Stomach (tissue), 9 donors: Measurements from ENCODE around the gene GPRIN1. TPM values are rescaled to one million over a fixed set of nuclear protein-coding genes. Genes with fewer than 3 reads are reported as not detected.

Experiments
- DNase-seq, 2 donors: peaks; one replicate each; pipeline versions ENCODE4 v3.0.0 to v3.0.0-alpha.2; 2013 to 2019
- H3K27ac ChIP-seq, 5 donors: fragments of 200-600 bp in 4 of 5; sonication (generic) in 4 of 5; one replicate each; pipeline ENCODE4 v1.5.1; 2013 to 2019; ENCODE audit warnings: mild to moderate bottlenecking in 1 of 5, moderate library complexity in 1 of 5
- H3K27me3 ChIP-seq, 3 donors: fragments of 200-600 bp; sonication (generic); one replicate each; pipeline ENCODE4 v1.5.1; 2017 to 2019; ENCODE audit warnings: mixed run types in 1 of 3
- H3K36me3 ChIP-seq, 4 donors: fragments of 200-600 bp; sonication (generic); 1 replicate in 3 of 4; 2 replicates in 1 of 4; pipeline ENCODE4 v1.5.1; 2016 to 2019
- H3K4me1 ChIP-seq, 4 donors: fragments of 200-600 bp; sonication (generic); one replicate each; pipeline ENCODE4 v1.5.1; 2016 to 2019
- H3K4me3 ChIP-seq, 4 donors: fragments of 200-600 bp; sonication (generic) in 3 of 4; one replicate each; pipeline ENCODE4 v1.5.1; 2016 to 2019; ENCODE audit warnings: mild to moderate bottlenecking in 1 of 4
- H3K9me3 ChIP-seq, 4 donors: fragments of 200-600 bp; sonication (generic); one replicate each; pipeline ENCODE4 v1.5.1; 2016 to 2019
- EP300 ChIP-seq: sonication (generic); formaldehyde crosslinking; IDR thresholded peaks from one replicate; pipeline ENCODE4 v1.6.1; 2017; ENCODE audit warnings: antibody characterized with exemption
- POLR2A ChIP-seq, 4 donors: fragments of 450-650 bp; IDR thresholded peaks; one replicate each; pipeline ENCODE4 v1.6.1; 2016; ENCODE audit warnings: antibody characterized with exemption in 4 of 4, control low read depth in 2 of 4, mild to moderate bottlenecking in 1 of 4, moderate library complexity in 1 of 4
- POLR2AphosphoS5 ChIP-seq, 3 donors: sonication (generic); formaldehyde crosslinking; IDR thresholded peaks; one replicate each; pipeline ENCODE4 v1.6.1; 2016; ENCODE audit warnings: antibody characterized with exemption in 3 of 3
- WGBS, 5 donors: extraction: QIAGEN DNeasy Blood & Tissue Kit in 3 of 5; methylation state at CpG; one replicate each; pipeline versions ENCODE4 v1.1.5 to v1.1.7; 2013 to 2018; 5-methylcytosine and 5-hydroxymethylcytosine counted together
- intact Hi-C: fragments of 100-400 bp; cut with DNase I; formaldehyde crosslinking; loops from one replicate; pipeline ENCODE4 v1.15.1; 2023; ENCODE audit warnings: low total_unique reads
- polyA plus RNA-seq, 3 donors: library from polyadenylated mRNA; stranded (reverse); fragments of 200-250 nt; gene quantifications; one replicate each; pipeline ENCODE4 v1.2.3, GENCODE V29; 2013
- total RNA-seq, 5 donors: library from RNA; depleted of rRNA; stranded (reverse); fragments of >200 nt; gene quantifications; one replicate each; pipeline versions ENCODE4 v1.1.0 to v1.2.3, GENCODE V29; 2014 to 2016
- TF ChIP-seq, protein P1 (sequence below), 7 experiments: fragments of 450-650 bp in 4 of 7; fragments of 200-600 bp in 3 of 7; sonication (generic) in 3 of 7; IDR thresholded peaks; one replicate each; pipeline ENCODE4 v1.5.1; 2016 to 2019; ENCODE audit warnings: antibody characterized with exemption in 7 of 7, control low read depth in 2 of 7, mild to moderate bottlenecking in 1 of 7
- donor health status: healthy with polysubstance abuse.
- donor health status: Bipolar disorder and iron deficiency.
- donor health status: healthy.

Gene GPRIN1
- total and polyA plus RNA-seq, 8 donors: 0.30 to 1.4 (median 0.59) TPM; not detected in 2

DNA sequence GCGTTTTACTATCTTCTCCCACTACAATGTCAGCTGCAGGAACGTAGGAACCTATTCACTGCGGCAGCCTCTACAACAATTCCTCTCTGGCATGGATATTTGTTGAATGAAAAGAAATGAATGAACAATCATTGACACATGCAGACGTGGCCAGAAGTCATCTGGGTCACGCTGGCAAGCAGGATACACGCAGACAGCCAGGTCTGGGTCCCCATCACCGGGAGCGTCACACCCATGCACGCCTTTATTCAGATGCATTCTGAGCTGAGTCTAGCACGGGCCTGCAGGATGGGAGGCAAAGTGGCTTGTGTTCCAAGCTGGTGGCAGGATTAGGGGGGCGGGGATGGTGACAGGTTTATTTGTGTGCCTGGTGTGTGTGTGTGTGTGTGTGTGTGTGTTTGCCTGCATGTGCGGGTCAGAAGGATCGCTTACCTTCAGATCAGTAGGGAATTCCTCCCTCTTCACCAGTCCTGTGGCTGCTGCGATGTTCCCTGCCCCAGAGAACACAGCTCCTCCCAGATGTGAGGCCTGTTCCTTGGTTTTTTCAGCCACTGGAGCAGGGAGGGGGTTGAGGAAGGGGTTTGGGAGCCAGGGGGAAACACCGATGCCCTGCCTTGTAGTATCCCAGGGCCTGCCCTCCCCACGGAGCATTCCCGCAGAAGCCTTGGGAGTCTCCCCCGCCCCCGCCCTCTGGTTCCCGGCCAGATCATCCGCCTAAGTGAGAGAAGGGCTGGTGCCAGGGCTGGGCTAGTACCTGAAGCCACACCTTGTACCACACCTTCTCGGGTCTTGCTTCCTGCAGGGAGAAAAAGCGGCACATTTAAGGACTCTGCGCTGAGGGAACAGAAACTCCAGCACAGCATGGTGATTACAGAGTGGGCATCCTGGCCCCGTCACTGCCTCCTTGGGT is 16.3 kb upstream of the GPRIN1 start:
- Histone ChIP-seq H3K27me3 (peaks cover 11 to 99% (median 79%) of the 10 kb centered on the region in 3 donors), H3K27ac (no peak overlapping the region), H3K4me1 (peaks cover 13 to 23% (median 20%) of the 10 kb centered on the region in 4 donors), H3K36me3 (no peaks in the 10 kb centered on the region), H3K4me3 (no peak overlapping the region), H3K9me3 (no peaks in the 10 kb centered on the region)
- peak; percentile 41 to 49 for DNase-seq
- WGBS, 5 donors: 25 to 48% (median 32%) methylated on average over 20 to 25 of the region's 25 CpGs
- intact Hi-C loops: no loop called here
- TF ChIP-seq POLR2AphosphoS5 (IDR thresholded peaks at IDR 0.05) (no peak), EP300 (no peak), POLR2A (IDR thresholded peaks at IDR 0.05) (no peak)
- TF ChIP-seq, protein P1, sequence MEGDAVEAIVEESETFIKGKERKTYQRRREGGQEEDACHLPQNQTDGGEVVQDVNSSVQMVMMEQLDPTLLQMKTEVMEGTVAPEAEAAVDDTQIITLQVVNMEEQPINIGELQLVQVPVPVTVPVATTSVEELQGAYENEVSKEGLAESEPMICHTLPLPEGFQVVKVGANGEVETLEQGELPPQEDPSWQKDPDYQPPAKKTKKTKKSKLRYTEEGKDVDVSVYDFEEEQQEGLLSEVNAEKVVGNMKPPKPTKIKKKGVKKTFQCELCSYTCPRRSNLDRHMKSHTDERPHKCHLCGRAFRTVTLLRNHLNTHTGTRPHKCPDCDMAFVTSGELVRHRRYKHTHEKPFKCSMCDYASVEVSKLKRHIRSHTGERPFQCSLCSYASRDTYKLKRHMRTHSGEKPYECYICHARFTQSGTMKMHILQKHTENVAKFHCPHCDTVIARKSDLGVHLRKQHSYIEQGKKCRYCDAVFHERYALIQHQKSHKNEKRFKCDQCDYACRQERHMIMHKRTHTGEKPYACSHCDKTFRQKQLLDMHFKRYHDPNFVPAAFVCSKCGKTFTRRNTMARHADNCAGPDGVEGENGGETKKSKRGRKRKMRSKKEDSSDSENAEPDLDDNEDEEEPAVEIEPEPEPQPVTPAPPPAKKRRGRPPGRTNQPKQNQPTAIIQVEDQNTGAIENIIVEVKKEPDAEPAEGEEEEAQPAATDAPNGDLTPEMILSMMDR (IDR thresholded peaks at IDR 0.05): no peak

DNA sequence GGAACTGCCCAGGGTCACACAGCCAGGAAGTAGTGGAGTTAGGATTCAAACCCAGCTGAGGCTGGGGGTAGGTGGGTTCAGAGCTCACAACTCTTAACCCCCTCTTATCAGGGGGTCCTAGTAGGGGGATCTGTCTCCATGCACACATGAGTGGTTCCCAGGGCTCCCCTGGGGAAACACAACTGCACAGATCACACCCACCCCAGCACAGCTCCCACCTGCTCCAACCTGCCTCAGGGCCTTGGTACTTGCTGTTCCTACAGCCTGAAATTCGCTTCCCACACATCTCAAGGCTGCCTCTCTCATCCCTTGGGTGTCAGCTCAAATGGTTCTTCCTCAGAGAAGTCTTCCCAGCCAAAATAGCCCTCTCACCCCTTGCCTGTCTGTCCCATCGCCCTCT is 15.6 kb upstream of the GPRIN1 start:
- peaks cover 12 to 23% (median 17%) of the 10 kb centered on the region in 4 donors for H3K4me1 ChIP-seq
- TF ChIP-seq, protein P1 (IDR thresholded peaks at IDR 0.05): no peak
- no peak for TF ChIP-seq EP300
- TF ChIP-seq POLR2AphosphoS5 (IDR thresholded peaks at IDR 0.05): no peak
- TF ChIP-seq POLR2A (IDR thresholded peaks at IDR 0.05): no peak
- H3K9me3 ChIP-seq: no peaks in the 10 kb centered on the region
- H3K36me3 ChIP-seq: no peaks in the 10 kb centered on the region
- no peak for DNase-seq
- H3K27me3 ChIP-seq: peaks cover 13 to 99% (median 79%) of the 10 kb centered on the region in 3 donors
- H3K27ac ChIP-seq: no peak overlapping the region
- no peak overlapping the region for H3K4me3 ChIP-seq
- WGBS, 5 donors: 71 to 85% (median 79%) methylated on average over 2 of the region's 2 CpGs
- intact Hi-C loops: no loop called here

DNA sequence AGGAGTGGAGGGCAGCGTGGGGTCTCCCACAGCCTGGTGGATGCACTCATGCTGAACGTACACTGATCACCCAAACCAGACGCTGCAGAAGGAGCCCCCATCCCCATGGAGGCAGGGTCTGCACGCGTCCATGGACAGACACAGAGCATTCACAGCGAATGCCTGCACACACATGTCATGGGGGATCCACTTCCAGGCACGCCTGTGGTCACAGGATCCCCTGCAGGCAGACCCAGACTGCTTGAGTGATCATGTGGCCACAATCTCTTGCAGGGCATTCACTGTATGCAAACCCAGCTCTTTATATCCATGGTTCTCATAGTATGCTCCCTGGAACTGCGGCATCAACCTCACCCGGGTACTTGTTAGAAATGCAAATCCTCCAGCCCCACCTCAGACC is 15.0 kb upstream of the GPRIN1 start:
- intact Hi-C loops: no loop called here
- Histone ChIP-seq H3K27ac (no peak overlapping the region), H3K27me3 (peaks cover 16 to 99% (median 79%) of the 10 kb centered on the region in 3 donors), H3K9me3 (no peaks in the 10 kb centered on the region), H3K4me1 (peaks cover 9 to 23% (median 17%) of the 10 kb centered on the region in 4 donors), H3K36me3 (no peaks in the 10 kb centered on the region), H3K4me3 (no peak overlapping the region)
- DNase-seq: no peak
- TF ChIP-seq EP300 (no peak), POLR2AphosphoS5 (IDR thresholded peaks at IDR 0.05) (no peak), POLR2A (IDR thresholded peaks at IDR 0.05) (no peak)
- TF ChIP-seq, protein P1 (IDR thresholded peaks at IDR 0.05): no peak
- 63 to 76% (median 65%) methylated on average over 9 of the region's 9 CpGs for WGBS, 5 donors

DNA sequence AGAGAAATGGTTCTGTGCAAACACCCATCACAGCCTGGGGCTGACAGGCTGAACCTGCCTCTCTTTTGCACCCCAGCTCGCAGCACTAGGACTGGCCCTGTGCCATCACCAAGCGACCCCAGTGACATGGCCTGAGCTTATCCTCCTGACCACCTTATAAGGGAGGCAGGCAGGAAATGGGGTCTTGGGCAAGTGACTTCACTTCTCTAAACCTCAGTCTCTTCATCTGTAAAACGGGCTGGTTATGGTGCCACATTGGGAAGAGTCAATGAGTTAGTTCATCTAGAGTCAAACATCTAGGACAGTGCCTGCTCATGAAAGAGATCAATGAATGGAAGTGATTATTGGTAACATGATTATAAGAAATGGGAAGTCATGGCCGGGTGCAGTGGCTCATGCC is 14.2 kb upstream of the GPRIN1 start:
- H3K36me3 ChIP-seq: no peaks in the 10 kb centered on the region
- DNase-seq: no peak
- H3K27ac ChIP-seq: no peak overlapping the region
- no peak for TF ChIP-seq POLR2AphosphoS5 (IDR thresholded peaks at IDR 0.05)
- no peak for TF ChIP-seq EP300
- no peak for TF ChIP-seq POLR2A (IDR thresholded peaks at IDR 0.05)
- TF ChIP-seq, protein P1 (IDR thresholded peaks at IDR 0.05): no peak
- intact Hi-C loops: no loop called here
- H3K9me3 ChIP-seq: peaks cover 0 to 6% (median 0%) of the 10 kb centered on the region in 4 donors
- no peak overlapping the region for H3K4me3 ChIP-seq
- H3K27me3 ChIP-seq: peaks cover 17 to 99% (median 79%) of the 10 kb centered on the region in 3 donors
- peaks cover 10 to 23% (median 17%) of the 10 kb centered on the region in 4 donors for H3K4me1 ChIP-seq
- WGBS, 5 donors: 75 to 83% (median 77%) methylated on average over 4 of the region's 4 CpGs
